Measurements from ENCODE around the gene NR2E1. TPM values are rescaled to one million over a fixed set of nuclear protein-coding genes. Genes with fewer than 3 reads are reported as not detected.

Gene NR2E1
- polyA plus RNA-seq, 1 of the 3 experiments (the other 2 are of a cell fraction): not detected

DNA sequence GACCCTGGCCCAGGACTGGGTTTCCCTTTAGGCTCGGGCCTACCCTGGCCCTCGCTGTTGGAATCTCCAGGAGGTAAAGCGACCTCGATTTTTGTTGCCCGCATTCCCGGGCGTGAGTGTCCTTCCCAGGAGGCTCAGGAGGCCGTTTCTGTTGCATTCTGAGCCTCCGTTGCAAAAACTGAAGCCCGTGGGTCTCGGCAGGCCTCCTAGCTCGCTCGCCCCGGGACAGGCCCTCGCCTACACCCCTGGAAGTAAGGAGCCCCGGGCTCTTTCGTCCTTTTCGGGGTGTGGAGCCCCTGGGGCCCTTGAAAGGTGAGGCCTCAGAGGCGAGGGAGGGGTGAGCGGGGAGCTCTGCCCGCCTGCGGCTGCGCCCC lies 2.3 kb downstream of the NR2E1 start:
- no peaks in the 10 kb centered on the region for H3K36me3 ChIP-seq (replicated peaks in 1 of 2; ENCODE audit: control insufficient read depth in 1 of 2, insufficient read depth in 2 of 2, low read length in 1 of 2)
- H3K9ac ChIP-seq: no peak overlapping the region
- H3K79me2 ChIP-seq (ENCODE audit: insufficient read depth): no peaks in the 10 kb centered on the region
- H2AFZ ChIP-seq (ENCODE audit: low read depth): no peak overlapping the region
- ChIA-PET CTCF (interaction anchor here (1.1 to 2.5 kb wide), 4 partner anchors 12 to 352 kb away, joined by 3 to 11 read pairs (median 4); no protein-coding TSS in a partner anchor), POLR2A (no interaction called here)
- no peaks in the 10 kb centered on the region for H3K9me3 ChIP-seq
- no peak overlapping the region for H3K4me3 ChIP-seq (ENCODE audit: low read depth in 2 of 2, low read length in 1 of 2)
- H3K4me2 ChIP-seq: no peak overlapping the region
- no peak overlapping the region for H3K27ac ChIP-seq (ENCODE audit: low read depth in 2 of 2, low read length in 1 of 2)
- no peaks in the 10 kb centered on the region for H4K20me1 ChIP-seq (ENCODE audit: insufficient read depth)
- no peak for DNase-seq
- H3K27me3 ChIP-seq (ENCODE audit: insufficient read depth): peaks cover 41% of the 10 kb centered on the region
- H3F3A ChIP-seq (replicated peaks; ENCODE audit: insufficient read depth): no peaks in the 10 kb centered on the region
- TF ChIP-seq RXRA (IDR thresholded peaks at IDR 0.05; ENCODE audit: borderline replicate concordance, low read depth) (no peak), EP300 (IDR thresholded peaks at IDR 0.05; ENCODE audit: borderline replicate concordance in 1 of 2, low read depth in 1 of 2, low read length in 1 of 2) (no peak), FOXJ3 (CRISPR knock-in tag; IDR thresholded peaks at IDR 0.05) (no peak), EZH2phosphoT487 (IDR thresholded peaks at IDR 0.05; ENCODE audit: borderline replicate concordance, low read depth) (no peak), MXI1 (IDR thresholded peaks at IDR 0.05; ENCODE audit: low read depth, low read length) (no peak), FOXM1 (IDR thresholded peaks at IDR 0.05; ENCODE audit: low read depth) (no peak), POLR2AphosphoS5 (IDR thresholded peaks at IDR 0.05; ENCODE audit: low read depth, low read length) (no peak), TCF12 (IDR thresholded peaks at IDR 0.05) (no peak), SIN3A (IDR thresholded peaks at IDR 0.05; ENCODE audit: borderline replicate concordance, low read depth, low read length) (no peak), GATA2 (CRISPR knock-in tag; IDR thresholded peaks at IDR 0.05) (no peak), SMC3 (IDR thresholded peaks at IDR 0.05; ENCODE audit: low read depth, low read length) (no peak), TAF1 (IDR thresholded peaks at IDR 0.05; ENCODE audit: borderline replicate concordance, low read depth, low read length) (no peak), RCOR1 (IDR thresholded peaks at IDR 0.05; ENCODE audit: low read length) (no peak), ELF1 (IDR thresholded peaks at IDR 0.05) (no peak)
- TF ChIP-seq, protein P1, sequence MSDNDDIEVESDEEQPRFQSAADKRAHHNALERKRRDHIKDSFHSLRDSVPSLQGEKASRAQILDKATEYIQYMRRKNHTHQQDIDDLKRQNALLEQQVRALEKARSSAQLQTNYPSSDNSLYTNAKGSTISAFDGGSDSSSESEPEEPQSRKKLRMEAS (IDR thresholded peaks at IDR 0.05; ENCODE audit: low read depth): no peak
- TF ChIP-seq, protein P2, sequence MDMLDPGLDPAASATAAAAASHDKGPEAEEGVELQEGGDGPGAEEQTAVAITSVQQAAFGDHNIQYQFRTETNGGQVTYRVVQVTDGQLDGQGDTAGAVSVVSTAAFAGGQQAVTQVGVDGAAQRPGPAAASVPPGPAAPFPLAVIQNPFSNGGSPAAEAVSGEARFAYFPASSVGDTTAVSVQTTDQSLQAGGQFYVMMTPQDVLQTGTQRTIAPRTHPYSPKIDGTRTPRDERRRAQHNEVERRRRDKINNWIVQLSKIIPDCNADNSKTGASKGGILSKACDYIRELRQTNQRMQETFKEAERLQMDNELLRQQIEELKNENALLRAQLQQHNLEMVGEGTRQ (IDR thresholded peaks at IDR 0.05; ENCODE audit: borderline replicate concordance, low read depth, low read length): no peak
- H3K4me1 ChIP-seq (ENCODE audit: control insufficient read depth in 1 of 2, insufficient read depth in 2 of 2, low read depth in 1 of 2, low read length in 1 of 2): peaks cover 0 to 22% of the 10 kb centered on the region in 2 experiments; a peak in 1 of 4 replicates
- no peaks in the 10 kb centered on the region for H3K9me2 ChIP-seq
- WGBS (ENCODE audit: low lambda C conversion rate): 84% methylated on average over 7 of the region's 23 CpGs

DNA sequence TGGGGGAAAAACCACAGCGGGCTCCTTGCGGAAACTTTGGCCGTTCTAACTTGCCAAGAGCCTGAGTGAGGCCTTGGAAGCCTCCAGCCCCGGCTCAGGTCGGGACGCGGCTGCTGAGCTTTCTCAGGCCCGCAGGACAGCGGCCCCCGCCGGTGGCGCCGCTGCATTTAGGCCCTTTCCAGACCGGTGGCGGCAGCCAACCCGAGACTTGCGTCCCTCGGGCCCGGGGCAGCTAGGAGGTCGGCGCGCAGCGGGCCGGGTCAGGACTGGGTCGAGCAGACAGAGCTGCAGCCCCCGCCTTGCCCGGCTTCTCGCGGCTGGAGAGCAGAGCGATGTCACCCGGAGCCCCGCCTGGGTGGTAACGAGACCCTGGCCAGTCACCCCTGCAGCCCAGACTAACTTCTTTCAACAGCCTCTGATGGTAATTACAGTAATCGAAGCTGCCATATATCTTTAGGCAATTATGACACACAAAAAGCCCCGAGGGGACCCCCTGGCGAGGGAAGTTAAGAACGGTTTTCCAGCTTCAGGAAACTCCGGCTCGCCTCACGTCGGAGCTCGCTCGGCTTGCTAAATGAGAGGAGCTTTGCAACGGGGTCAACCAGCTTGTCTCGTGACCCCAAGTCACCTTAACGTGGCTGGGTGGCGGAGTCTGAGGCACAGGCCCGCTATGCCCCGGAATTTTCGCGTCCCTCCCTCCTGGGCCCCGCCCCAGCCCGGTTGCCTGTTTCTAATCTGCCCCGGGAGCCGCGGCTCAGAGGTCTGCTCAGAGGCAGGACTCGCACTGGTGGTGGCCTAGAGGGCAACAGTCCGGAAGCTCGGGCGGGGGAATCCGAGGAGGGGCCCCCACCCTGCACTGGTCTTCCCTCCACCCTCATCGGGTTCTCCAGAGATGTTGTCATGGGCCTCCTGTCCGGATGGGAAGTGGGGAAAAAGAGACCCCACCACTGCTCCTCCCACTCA lies 3.0 kb downstream of the NR2E1 start:
- ChIA-PET CTCF (interaction anchor here (1.1 to 2.5 kb wide), 4 partner anchors 11 to 351 kb away, joined by 3 to 11 read pairs (median 4); no protein-coding TSS in a partner anchor), POLR2A (no interaction called here)
- TF ChIP-seq POLR2AphosphoS5 (IDR thresholded peaks at IDR 0.05; ENCODE audit: low read depth, low read length): no peak
- TF ChIP-seq SMC3 (IDR thresholded peaks at IDR 0.05; ENCODE audit: low read depth, low read length): no peak
- TF ChIP-seq YY1 (IDR thresholded peaks at IDR 0.05; ENCODE audit: low read depth): no peak
- Histone ChIP-seq H3K9me2 (no peaks in the 10 kb centered on the region), H3K27ac (ENCODE audit: low read depth in 2 of 2, low read length in 1 of 2) (no peak overlapping the region), H3K27me3 (ENCODE audit: insufficient read depth) (peaks cover 34% of the 10 kb centered on the region), H3K4me2 (no peak overlapping the region), H3K79me2 (ENCODE audit: insufficient read depth) (no peaks in the 10 kb centered on the region), H3K9me3 (no peaks in the 10 kb centered on the region), H4K20me1 (ENCODE audit: insufficient read depth) (no peaks in the 10 kb centered on the region), H3F3A (replicated peaks; ENCODE audit: insufficient read depth) (no peaks in the 10 kb centered on the region), H3K9ac (no peak overlapping the region), H3K4me3 (ENCODE audit: low read depth in 2 of 2, low read length in 1 of 2) (no peak overlapping the region), H3K4me1 (ENCODE audit: control insufficient read depth in 1 of 2, insufficient read depth in 2 of 2, low read depth in 1 of 2, low read length in 1 of 2) (peaks cover 0 to 19% of the 10 kb centered on the region in 2 experiments; a peak in 1 of 4 replicates), H2AFZ (ENCODE audit: low read depth) (no peak overlapping the region), H3K36me3 (replicated peaks in 1 of 2; ENCODE audit: control insufficient read depth in 1 of 2, insufficient read depth in 2 of 2, low read length in 1 of 2) (no peaks in the 10 kb centered on the region)
- 39% methylated on average over 23 of the region's 63 CpGs for WGBS (ENCODE audit: low lambda C conversion rate)
- peak; percentile 74 for DNase-seq
